GM12878 (cell line): ENCODE results near the gene CHN2. TPM values are rescaled to one million over a fixed set of nuclear protein-coding genes. Genes with fewer than 3 reads are reported as not detected.

ENCODE experiments used
- ATAC-seq: fragments of 200-7000 bp; cut with Tn5 transposase; 3 replicates; pipeline ENCODE4 v1.9.1; 2020; ENCODE audit warnings: mild to moderate bottlenecking, moderate library complexity
- BruUV-seq: library from RNA; stranded (reverse); fragments of 400-500 nt; replicated peaks from 2 replicates; lab custom pipeline; 2021; lab: Mats Ljungman, UMichigan
- CTCF ChIA-PET: fragments of 300-600 bp; sonication (Branson Sonifier 250); formaldehyde crosslinking; extraction: SDS; loops from one replicate; lab custom pipeline; 2021; ENCODE audit warnings: inconsistent platforms; lab: Yijun Ruan, JAX
- POLR2A ChIA-PET: fragments of 350-600 bp; formaldehyde crosslinking; extraction: SDS; loops from one replicate; lab custom pipeline; 2021; ENCODE audit warnings: inconsistent platforms; lab: Charles Lee
- RAD21 ChIA-PET: fragments of 300-600 bp; sonication (Branson Sonifier 250); formaldehyde crosslinking; loops from one replicate; lab custom pipeline; 2023; ENCODE audit warnings: antibody characterized with exemption; ENCODE audit not compliant: unreplicated experiment; lab: Charles Lee
- SMC1A ChIA-PET: fragments of 300-600 bp; sonication (Branson Sonifier 250); formaldehyde crosslinking; loops from one replicate; lab custom pipeline; 2023; ENCODE audit not compliant: unreplicated experiment, uncharacterized antibody; lab: Charles Lee
- DNase-seq: peaks from one replicate; pipeline ENCODE4 v3.0.0-alpha.2; 2011; ENCODE audit warnings: low read depth, low spot score
- FAIRE-seq: peaks from 3 replicates; lab custom pipeline; 2011; peaks lifted over from hg19 to GRCh38; lab: Jason Lieb, UNC
- H2AFZ ChIP-seq: 2 replicates; pipeline ENCODE4 v1.6.0; 2011; ENCODE audit warnings: low read depth, low read length, control low read depth; ENCODE audit not compliant: control insufficient read depth
- H3K27ac ChIP-seq: 2 replicates; pipeline ENCODE4 v1.5.1; 2011; ENCODE audit warnings: control low read depth; ENCODE audit not compliant: control insufficient read depth, insufficient read depth
- H3K27me3 ChIP-seq, 2 experiments: replicated peaks in 1 of 2; 2 replicates each; pipeline versions ENCODE4 v1.6.0 to v1.6.1; 2011; ENCODE audit warnings: low read length in 1 of 2; ENCODE audit not compliant: control insufficient read depth in 2 of 2, insufficient read depth in 2 of 2
- H3K36me3 ChIP-seq, 2 experiments: 2 replicates each; pipeline ENCODE4 v1.5.1; 2011; ENCODE audit warnings: low read length in 1 of 2; ENCODE audit not compliant: control insufficient read depth in 2 of 2, insufficient read depth in 2 of 2
- H3K4me1 ChIP-seq: 2 replicates; pipeline ENCODE4 v1.6.1; 2011; ENCODE audit warnings: mild to moderate bottlenecking, low read length, moderate library complexity, mixed read lengths; ENCODE audit not compliant: control insufficient read depth, insufficient read depth
- H3K4me2 ChIP-seq: 2 replicates; pipeline ENCODE4 v1.6.0; 2011; ENCODE audit warnings: control low read depth; ENCODE audit not compliant: control insufficient read depth, insufficient read depth
- H3K4me3 ChIP-seq: fragments of 200-600 bp; sonication (generic); 2 replicates; pipeline ENCODE4 v1.5.1; 2016
- H3K79me2 ChIP-seq: 2 replicates; pipeline ENCODE4 v1.6.0; 2011; ENCODE audit warnings: low read length; ENCODE audit not compliant: control insufficient read depth, insufficient read depth
- H3K9ac ChIP-seq: 2 replicates; pipeline ENCODE4 v1.8.0; 2011; ENCODE audit warnings: low read length, control low read depth, mixed read lengths; ENCODE audit not compliant: control insufficient read depth, insufficient read depth
- H3K9me3 ChIP-seq: replicated peaks from 3 replicates; pipeline ENCODE4 v1.5.1; 2011; ENCODE audit warnings: mild to moderate bottlenecking, low read length; ENCODE audit not compliant: control insufficient read depth, insufficient read depth
- H4K20me1 ChIP-seq: 2 replicates; pipeline ENCODE4 v1.6.0; 2011; ENCODE audit not compliant: control insufficient read depth, insufficient read depth
- CBX3 ChIP-seq: fragments of 200-600 bp; sonication (generic); IDR thresholded peaks from 2 replicates; pipeline ENCODE4 v1.6.1; 2016; ENCODE audit warnings: low read depth, borderline replicate concordance
- CEBPZ ChIP-seq: fragments of 150-350 bp; IDR thresholded peaks from 2 replicates; pipeline ENCODE4 v1.6.1; 2016; ENCODE audit warnings: low read depth, low read length
- HCFC1 ChIP-seq: fragments of 150-350 bp; IDR thresholded peaks from 2 replicates; pipeline ENCODE4 v1.6.1; 2014; ENCODE audit warnings: low read length
- JUNB ChIP-seq: IDR thresholded peaks from 2 replicates; pipeline ENCODE4 v1.6.1; 2016; ENCODE audit warnings: antibody characterized with exemption, mild to moderate bottlenecking
- NBN ChIP-seq: fragments of 450-650 bp; IDR thresholded peaks from 2 replicates; pipeline ENCODE4 v1.6.1; 2016
- NR2C2 ChIP-seq: IDR thresholded peaks from 2 replicates; pipeline ENCODE4 v1.6.1; 2011; ENCODE audit warnings: borderline replicate concordance, low read depth; ENCODE audit not compliant: control insufficient read depth, insufficient read length
- NR2F1 ChIP-seq: fragments of 450-650 bp; conservative IDR thresholded peaks from 2 replicates; pipeline ENCODE4 v1.6.1; 2017; ENCODE audit warnings: mild to moderate bottlenecking
- POU2F2 ChIP-seq: IDR thresholded peaks from 3 replicates; pipeline ENCODE4 v1.6.1; 2011; ENCODE audit warnings: low read depth, mild to moderate bottlenecking, low read length, borderline replicate concordance
- SP1 ChIP-seq: IDR thresholded peaks from one replicate; pipeline ENCODE4 v1.6.1; 2011; ENCODE audit warnings: low read depth, low read length
- SREBF2 ChIP-seq: IDR thresholded peaks from 2 replicates; pipeline ENCODE4 v1.6.1; 2012; ENCODE audit warnings: mild to moderate bottlenecking, low read length
- SRF ChIP-seq, 2 experiments: IDR thresholded peaks; 2 replicates each; pipeline ENCODE4 v1.6.1; 2011; ENCODE audit warnings: low read depth in 2 of 2, low read length in 2 of 2, mild to moderate bottlenecking in 1 of 2, moderate library complexity in 1 of 2
- STAT3 ChIP-seq: IDR thresholded peaks from 2 replicates; pipeline ENCODE4 v1.6.1; 2011; ENCODE audit warnings: low read depth, low read length, improper control_type of control experiment
- TCF7 ChIP-seq: IDR thresholded peaks from 2 replicates; pipeline ENCODE4 v1.6.1; 2014; ENCODE audit warnings: antibody characterized with exemption, borderline replicate concordance
- WGBS: methylation state at CpG from one replicate; pipeline ENCODE4 v1.1.6; 2016; ENCODE audit warnings: low lambda C conversion rate; ENCODE audit not compliant: insufficient replicate concordance, insufficient coverage; ENCODE audit errors: missing lambda C conversion rate; 5-methylcytosine and 5-hydroxymethylcytosine counted together
- in situ Hi-C: fragments of 300-500 bp; cut with MboI; formaldehyde crosslinking; loops from 9 replicates; pipeline ENCODE4 v1.14.3; 2018; ENCODE audit warnings: mixed read lengths
- intact Hi-C: fragments of 100-400 bp; cut with micrococcal nuclease; formaldehyde crosslinking; loops from one replicate; pipeline ENCODE4 v1.14.2; 2022; ENCODE audit not compliant: unreplicated experiment
- polyA plus RNA-seq, 11 experiments: library from polyadenylated mRNA; depleted of rRNA in 4 of 11; unstranded in 6 of 11; stranded (reverse) in 5 of 11; fragments of >200 nt; fragmentation: Nextera tagmentation in 4 of 11; fragmentation: Illumina TruSeq in 1 of 11; extraction: Ambion mirVana in 4 of 11; extraction: Trizol in 1 of 11; gene quantifications; 1 replicate in 1 of 11; 2 replicates in 10 of 11; pipeline versions ENCODE4 v1.2.1 to v1.2.3, GENCODE V29; 2011 to 2016; ENCODE audit warnings: inconsistent platforms in 2 of 11, missing spikeins in 2 of 11, low read depth in 1 of 11
- total RNA-seq, 4 experiments: library from RNA; depleted of rRNA in 3 of 4; stranded (reverse); fragments of >200 nt in 3 of 4; fragmentation: Illumina TruSeq in 1 of 4; extraction: Trizol in 1 of 4; gene quantifications; 2 replicates each; pipeline versions ENCODE4 v1.2.1 to v1.2.3, GENCODE V29; 2013 to 2021
- TF ChIP-seq, protein P1 (sequence below): fragments of 450-650 bp; IDR thresholded peaks from 2 replicates; pipeline ENCODE4 v1.6.1; 2018; ENCODE audit warnings: borderline replicate concordance, mild to moderate bottlenecking; ENCODE audit not compliant: partially characterized antibody

Gene CHN2
- total and polyA plus RNA-seq, 10 of the 15 experiments (the other 5 are each of a cell fraction or from before 2014, with no cell fraction given): 0.11 to 3.8 (median 0.37) TPM; not detected in 2

- no TSS peak for BruUV-seq
- POLR2A ChIA-PET: no interaction called here
- no peaks in the 10 kb centered on the region for H3K9me3 ChIP-seq
- DNase-seq (no peak), FAIRE-seq (no peak), ATAC-seq (peak; percentile 74)
- no peak overlapping the region for H3K9ac ChIP-seq
- 13% methylated on average over 5 of the region's 5 CpGs for WGBS
- no peak overlapping the region for H3K4me3 ChIP-seq
- H3K27me3 ChIP-seq: no peaks in the 10 kb centered on the region
- no peak overlapping the region for H2AFZ ChIP-seq
- H4K20me1 ChIP-seq: no peaks in the 10 kb centered on the region
- H3K4me1 ChIP-seq: no peaks in the 10 kb centered on the region
- no peaks in the 10 kb centered on the region for H3K79me2 ChIP-seq
- H3K4me2 ChIP-seq: no peak overlapping the region
- no peak overlapping the region for H3K27ac ChIP-seq
- intact Hi-C loops (loop anchor here (1.0 kb wide), 1 partner anchor 30 kb away; no protein-coding TSS in a partner anchor), in situ Hi-C loops (no loop called here)
- TF ChIP-seq STAT3 (no peak), NBN (no peak), CEBPZ (no peak), NR2C2 (no peak), NR2F1 (no peak), SP1 (no peak), CBX3 (no peak), SREBF2 (no peak), HCFC1 (no peak), JUNB (no peak), SRF (IDR thresholded peaks at IDR 0.05; ENCODE audit: low read depth in 2 of 2, low read length in 2 of 2) (no peak), TCF7 (no peak), POU2F2 (no peak)
- TF ChIP-seq, protein P1, sequence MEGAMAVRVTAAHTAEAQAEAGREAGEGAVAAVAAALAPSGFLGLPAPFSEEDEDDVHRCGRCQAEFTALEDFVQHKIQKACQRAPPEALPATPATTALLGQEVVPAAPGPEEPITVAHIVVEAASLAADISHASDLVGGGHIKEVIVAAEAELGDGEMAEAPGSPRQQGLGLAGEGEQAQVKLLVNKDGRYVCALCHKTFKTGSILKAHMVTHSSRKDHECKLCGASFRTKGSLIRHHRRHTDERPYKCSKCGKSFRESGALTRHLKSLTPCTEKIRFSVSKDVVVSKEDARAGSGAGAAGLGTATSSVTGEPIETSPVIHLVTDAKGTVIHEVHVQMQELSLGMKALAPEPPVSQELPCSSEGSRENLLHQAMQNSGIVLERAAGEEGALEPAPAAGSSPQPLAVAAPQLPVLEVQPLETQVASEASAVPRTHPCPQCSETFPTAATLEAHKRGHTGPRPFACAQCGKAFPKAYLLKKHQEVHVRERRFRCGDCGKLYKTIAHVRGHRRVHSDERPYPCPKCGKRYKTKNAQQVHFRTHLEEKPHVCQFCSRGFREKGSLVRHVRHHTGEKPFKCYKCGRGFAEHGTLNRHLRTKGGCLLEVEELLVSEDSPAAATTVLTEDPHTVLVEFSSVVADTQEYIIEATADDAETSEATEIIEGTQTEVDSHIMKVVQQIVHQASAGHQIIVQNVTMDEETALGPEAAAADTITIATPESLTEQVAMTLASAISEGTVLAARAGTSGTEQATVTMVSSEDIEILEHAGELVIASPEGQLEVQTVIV: no peak
- CTCF ChIA-PET: no interaction called here
- RAD21 ChIA-PET: no interaction called here
- H3K36me3 ChIP-seq: no peaks in the 10 kb centered on the region
- SMC1A ChIA-PET: no interaction called here
Observed at GRCh38 chr7:29214056-29214455, 19.5 kb downstream of the CHN2 start.
